Lower leg skin (tissue), 3 donors: ENCODE measurements around the gene CPZ.

Experiments used
- POLR2A ChIP-seq, 2 donors: fragments of 450-650 bp; IDR thresholded peaks; one replicate each; pipeline ENCODE4 v1.6.1; 2016 to 2017; ENCODE audit warnings: antibody characterized with exemption in 2 of 2, mild to moderate bottlenecking in 1 of 2, moderate library complexity in 1 of 2
- TF ChIP-seq, protein P1 (sequence below), 3 donors: fragments of 450-650 bp; IDR thresholded peaks; one replicate each; pipeline ENCODE4 v1.5.1; 2016; ENCODE audit warnings: antibody characterized with exemption in 3 of 3, mild to moderate bottlenecking in 3 of 3, moderate library complexity in 2 of 3

DNA sequence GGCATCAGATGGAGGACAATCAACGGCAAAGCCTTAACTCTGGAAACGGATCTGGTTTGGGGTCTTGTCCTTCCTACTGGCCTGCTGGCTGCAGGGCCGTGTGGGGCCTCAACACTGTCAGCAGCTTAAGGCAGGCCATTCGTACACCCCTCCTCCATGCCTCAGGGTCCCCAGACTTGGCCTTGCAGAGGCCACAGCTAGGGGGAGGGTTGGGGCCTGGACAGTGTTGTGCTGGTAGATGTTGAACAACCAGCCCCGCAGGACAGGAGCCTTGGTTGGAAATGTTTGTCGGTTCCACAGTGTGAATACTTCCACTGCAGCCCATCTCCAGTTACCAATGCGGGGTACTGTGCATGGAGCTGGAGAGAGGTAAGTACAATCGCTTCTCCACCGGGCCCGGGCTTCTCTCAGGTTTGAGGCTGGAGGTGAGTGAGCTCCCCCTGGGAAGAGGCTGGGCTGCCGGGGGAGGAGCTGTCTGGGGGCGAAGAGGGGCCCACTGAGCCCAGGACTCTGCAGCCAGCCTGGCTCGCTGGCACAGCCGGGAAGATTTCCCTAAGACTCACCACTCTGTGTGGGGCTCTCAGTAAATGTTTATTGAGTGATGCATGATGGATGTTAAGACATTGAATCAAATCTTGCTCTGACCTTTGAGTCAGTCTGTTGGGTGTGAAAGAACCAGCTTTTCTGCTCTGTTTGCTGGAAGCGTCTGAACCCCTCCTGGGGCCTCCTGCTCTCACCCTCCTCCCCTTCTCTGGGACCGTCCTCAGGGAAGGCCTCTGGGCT, 32.1 kb upstream of the CPZ start:
- TF ChIP-seq, protein P1, sequence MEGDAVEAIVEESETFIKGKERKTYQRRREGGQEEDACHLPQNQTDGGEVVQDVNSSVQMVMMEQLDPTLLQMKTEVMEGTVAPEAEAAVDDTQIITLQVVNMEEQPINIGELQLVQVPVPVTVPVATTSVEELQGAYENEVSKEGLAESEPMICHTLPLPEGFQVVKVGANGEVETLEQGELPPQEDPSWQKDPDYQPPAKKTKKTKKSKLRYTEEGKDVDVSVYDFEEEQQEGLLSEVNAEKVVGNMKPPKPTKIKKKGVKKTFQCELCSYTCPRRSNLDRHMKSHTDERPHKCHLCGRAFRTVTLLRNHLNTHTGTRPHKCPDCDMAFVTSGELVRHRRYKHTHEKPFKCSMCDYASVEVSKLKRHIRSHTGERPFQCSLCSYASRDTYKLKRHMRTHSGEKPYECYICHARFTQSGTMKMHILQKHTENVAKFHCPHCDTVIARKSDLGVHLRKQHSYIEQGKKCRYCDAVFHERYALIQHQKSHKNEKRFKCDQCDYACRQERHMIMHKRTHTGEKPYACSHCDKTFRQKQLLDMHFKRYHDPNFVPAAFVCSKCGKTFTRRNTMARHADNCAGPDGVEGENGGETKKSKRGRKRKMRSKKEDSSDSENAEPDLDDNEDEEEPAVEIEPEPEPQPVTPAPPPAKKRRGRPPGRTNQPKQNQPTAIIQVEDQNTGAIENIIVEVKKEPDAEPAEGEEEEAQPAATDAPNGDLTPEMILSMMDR (IDR thresholded peaks at IDR 0.05): no peak
- TF ChIP-seq POLR2A (IDR thresholded peaks at IDR 0.05): no peak
